Breast epithelium (tissue), 4 donors: ENCODE results near the gene CD44. TPM values are rescaled to one million over a fixed set of nuclear protein-coding genes. Genes with fewer than 3 reads are reported as not detected.

Experiments
- DNase-seq, 2 donors: peaks; one replicate each; pipeline ENCODE4 v3.0.0-alpha.2; 2019; ENCODE audit warnings: low spot score in 2 of 2
- H3K27ac ChIP-seq, 2 donors: fragments of 200-600 bp; sonication (generic) in 1 of 2; one replicate each; pipeline ENCODE4 v1.5.1; 2016 to 2019; ENCODE audit warnings: mild to moderate bottlenecking in 1 of 2
- H3K27me3 ChIP-seq, 2 donors: fragments of 200-600 bp; sonication (generic) in 1 of 2; one replicate each; pipeline versions ENCODE4 v1.5.1 to v1.6.0; 2017 to 2019; ENCODE audit warnings: control low read depth in 1 of 2, mild to moderate bottlenecking in 1 of 2
- H3K36me3 ChIP-seq: fragments of 200-600 bp; one replicate; pipeline ENCODE4 v1.5.1; 2019
- H3K4me1 ChIP-seq, 2 donors: fragments of 200-600 bp; sonication (generic); one replicate each; pipeline ENCODE4 v1.5.1; 2016 to 2019; ENCODE audit warnings: control low read depth in 1 of 2
- H3K4me3 ChIP-seq, 3 donors: fragments of 200-600 bp; sonication (generic); 1 replicate in 2 of 3; 2 replicates in 1 of 3; pipeline ENCODE4 v1.5.1; 2016 to 2019; ENCODE audit warnings: mild to moderate bottlenecking in 3 of 3, moderate library complexity in 2 of 3
- H3K9me3 ChIP-seq, 2 donors: fragments of 200-600 bp; sonication (generic) in 1 of 2; one replicate each; pipeline ENCODE4 v1.5.1; 2016 to 2019; ENCODE audit warnings: control low read depth in 1 of 2
- CTCF ChIP-seq, 3 donors: fragments of 450-650 bp; IDR thresholded peaks; one replicate each; pipeline ENCODE4 v1.5.1; 2016 to 2017; ENCODE audit warnings: antibody characterized with exemption in 3 of 3, mild to moderate bottlenecking in 3 of 3, moderate library complexity in 3 of 3
- POLR2A ChIP-seq: fragments of 450-650 bp; IDR thresholded peaks from one replicate; pipeline ENCODE4 v1.6.1; 2016; ENCODE audit warnings: antibody characterized with exemption, mild to moderate bottlenecking, moderate library complexity
- POLR2AphosphoS5 ChIP-seq, 3 donors: sonication (generic); formaldehyde crosslinking; IDR thresholded peaks; one replicate each; pipeline ENCODE4 v1.6.1; 2017; ENCODE audit warnings: antibody characterized with exemption in 3 of 3
- intact Hi-C: fragments of 100-400 bp; cut with DNase I; formaldehyde crosslinking; loops from one replicate; pipeline ENCODE4 v1.15.1; 2023; ENCODE audit warnings: low total_unique reads
- total RNA-seq, 3 donors: library from RNA; depleted of rRNA; stranded (reverse); fragments of >200 nt; gene quantifications; one replicate each; pipeline ENCODE4 v1.1.0, GENCODE V29; 2016

Gene CD44
- total RNA-seq, 3 donors from 2014 or later, result 255 to 348 (median 269) TPM

DNA sequence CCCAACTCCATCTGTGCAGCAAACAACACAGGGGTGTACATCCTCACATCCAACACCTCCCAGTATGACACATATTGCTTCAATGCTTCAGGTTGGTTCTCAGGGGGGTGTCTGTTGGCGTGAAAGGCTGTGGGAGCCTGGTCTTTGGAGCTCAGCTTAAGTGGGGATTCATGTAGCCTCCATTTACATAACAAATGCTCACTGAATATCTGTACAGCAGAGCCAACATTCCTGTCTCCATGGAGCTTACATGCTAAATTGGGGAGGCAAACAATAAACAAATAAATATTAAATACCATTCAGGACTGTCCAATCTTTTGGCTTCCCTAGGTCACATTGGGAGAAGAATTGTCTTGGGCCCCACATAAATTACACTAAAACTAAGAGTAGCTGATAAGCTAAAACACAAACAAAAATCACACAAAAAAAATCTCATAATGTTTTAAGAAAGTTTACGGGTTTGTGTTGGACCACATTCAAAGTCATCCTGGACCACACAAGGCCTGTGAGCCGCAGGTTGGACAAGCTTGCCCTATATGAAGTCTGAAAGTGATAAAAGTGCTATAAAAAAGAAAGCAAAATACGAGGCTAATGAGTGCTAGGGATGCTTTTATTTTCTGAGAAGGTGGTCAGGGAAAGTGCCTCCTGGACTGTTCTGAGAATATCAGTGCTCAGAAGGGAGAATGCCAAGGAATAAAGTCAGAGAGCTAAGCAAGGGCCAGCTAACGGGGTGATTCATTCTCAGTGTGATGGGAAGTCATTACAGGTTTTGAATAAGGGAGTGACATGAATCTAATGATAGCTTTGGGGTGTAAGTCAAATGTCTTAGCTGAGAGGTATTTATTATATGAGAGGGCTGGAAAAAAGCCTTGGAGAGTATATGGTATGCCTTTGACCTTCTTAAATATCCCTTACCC, 41.6 kb downstream of the CD44 start:
- H3K4me3 ChIP-seq, result no peak overlapping the region
- H3K27ac ChIP-seq, result peak overlapping the region in 1 of 2 donors; percentile 37
- no peak for DNase-seq
- intact Hi-C loops, result no loop called here
- TF ChIP-seq POLR2A (no peak), POLR2AphosphoS5 (IDR thresholded peaks at IDR 0.05) (no peak), CTCF (IDR thresholded peaks at IDR 0.05) (no peak)
- H3K9me3 ChIP-seq, result no peaks in the 10 kb centered on the region
- no peaks in the 10 kb centered on the region for H3K36me3 ChIP-seq
- no peaks in the 10 kb centered on the region for H3K4me1 ChIP-seq
- H3K27me3 ChIP-seq, result no peaks in the 10 kb centered on the region

GRCh38 chr11:35182317-35182939, 43.5 kb downstream of the CD44 start:
- no peak overlapping the region for H3K4me3 ChIP-seq
- intact Hi-C loops, result no loop called here
- H3K4me1 ChIP-seq, result no peaks in the 10 kb centered on the region
- H3K9me3 ChIP-seq, result no peaks in the 10 kb centered on the region
- DNase-seq, result no peak
- H3K27me3 ChIP-seq, result no peaks in the 10 kb centered on the region
- peak overlapping the region in 1 of 2 donors; percentile 11 for H3K27ac ChIP-seq
- no peaks in the 10 kb centered on the region for H3K36me3 ChIP-seq
- TF ChIP-seq POLR2AphosphoS5 (IDR thresholded peaks at IDR 0.05) (no peak), CTCF (IDR thresholded peaks at IDR 0.05) (no peak), POLR2A (no peak)

GRCh38 chr11:35183326-35183925, 44.5 kb downstream of the CD44 start:
- no peak for TF ChIP-seq CTCF (IDR thresholded peaks at IDR 0.05)
- TF ChIP-seq POLR2A, result no peak
- TF ChIP-seq POLR2AphosphoS5 (IDR thresholded peaks at IDR 0.05), result no peak
- Histone ChIP-seq H3K27me3 (no peaks in the 10 kb centered on the region), H3K36me3 (no peaks in the 10 kb centered on the region), H3K9me3 (no peaks in the 10 kb centered on the region), H3K4me3 (no peak overlapping the region), H3K4me1 (no peaks in the 10 kb centered on the region), H3K27ac (no peak overlapping the region)
- no peak for DNase-seq
- intact Hi-C loops, result no loop called here

DNA sequence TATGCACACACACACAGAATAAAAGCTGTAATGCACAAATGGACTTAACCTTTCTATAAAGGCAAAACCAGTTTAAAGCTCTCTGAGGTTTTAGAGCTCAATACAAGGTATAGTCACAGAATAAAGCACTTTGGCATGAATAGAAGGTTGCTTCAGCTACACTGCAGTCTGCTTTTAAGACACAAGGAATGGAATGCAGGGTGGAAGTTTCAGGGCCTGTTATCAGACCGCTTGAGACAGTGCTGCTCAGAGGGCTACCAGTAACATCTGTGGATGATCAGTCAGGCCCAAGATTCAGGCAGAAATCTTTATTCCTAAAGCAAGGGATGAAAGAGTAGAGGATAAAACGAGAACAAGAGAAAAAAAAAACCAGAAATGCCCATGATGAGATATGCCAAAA, 46.7 kb downstream of the CD44 start:
- H3K27ac ChIP-seq, result no peak overlapping the region
- no peak for TF ChIP-seq POLR2AphosphoS5 (IDR thresholded peaks at IDR 0.05)
- no peak for TF ChIP-seq POLR2A
- no peak for TF ChIP-seq CTCF (IDR thresholded peaks at IDR 0.05)
- no peak for DNase-seq
- no peaks in the 10 kb centered on the region for H3K27me3 ChIP-seq
- no peaks in the 10 kb centered on the region for H3K9me3 ChIP-seq
- H3K4me3 ChIP-seq, result no peak overlapping the region
- no peaks in the 10 kb centered on the region for H3K36me3 ChIP-seq
- H3K4me1 ChIP-seq, result no peaks in the 10 kb centered on the region
- intact Hi-C loops, result no loop called here

- no peak overlapping the region for H3K27ac ChIP-seq
- H3K4me3 ChIP-seq, result no peak overlapping the region
- H3K9me3 ChIP-seq, result no peaks in the 10 kb centered on the region
- TF ChIP-seq POLR2A (no peak), CTCF (IDR thresholded peaks at IDR 0.05) (no peak)
- H3K36me3 ChIP-seq, result no peaks in the 10 kb centered on the region
- intact Hi-C loops, result no loop called here
- no peaks in the 10 kb centered on the region for H3K4me1 ChIP-seq
- no peaks in the 10 kb centered on the region for H3K27me3 ChIP-seq
- DNase-seq, result no peak
Observed at GRCh38 chr11:35187996-35188395, 49.0 kb downstream of the CD44 start.
